CD4-positive, alpha-beta memory T cell (primary cell): ENCODE measurements around the gene RASL10B. TPM values are rescaled to one million over a fixed set of nuclear protein-coding genes. Genes with fewer than 3 reads are reported as not detected.
A peak's percentile ranks its signal among the peaks of the same experiment; 100 is the strongest.
"Not testable (repeated sequence)": the region's sequence is repeated elsewhere in the genome, so short reads cannot be mapped to it uniquely, and the experiment has no call there.

Experiments used
- CTCF ChIA-PET: fragments of 350-600 bp; sonication (Branson Sonifier 250); formaldehyde crosslinking; loops from one replicate; lab custom pipeline; 2021; ENCODE audit warnings: inconsistent platforms; ENCODE audit not compliant: partially characterized antibody; lab: Charles Lee
- POLR2A ChIA-PET: fragments of 350-600 bp; sonication (Branson Sonifier 250); formaldehyde crosslinking; loops from one replicate; lab custom pipeline; 2021; ENCODE audit not compliant: partially characterized antibody; lab: Charles Lee
- DNase-seq, 5 donors: peaks; one replicate each; pipeline versions ENCODE4 v3.0.0 to v3.0.0-alpha.2; 2020 to 2022; ENCODE audit warnings: mixed read lengths in 1 of 5
- H3K27ac ChIP-seq: one replicate; pipeline ENCODE4 v1.7.0; 2013; ENCODE audit warnings: low read depth, low read length
- H3K27me3 ChIP-seq: 2 replicates; pipeline ENCODE4 v1.7.0; 2013; ENCODE audit warnings: mild to moderate bottlenecking, low read length, moderate library complexity; ENCODE audit not compliant: insufficient read depth
- H3K36me3 ChIP-seq: 2 replicates; pipeline ENCODE4 v1.7.0; 2013; ENCODE audit warnings: mild to moderate bottlenecking, low read length, moderate library complexity; ENCODE audit not compliant: insufficient read depth
- H3K4me1 ChIP-seq: 2 replicates; pipeline ENCODE4 v1.7.0; 2013; ENCODE audit warnings: mild to moderate bottlenecking, low read length, moderate library complexity; ENCODE audit not compliant: insufficient read depth
- H3K4me3 ChIP-seq, 2 donors: one replicate each; pipeline ENCODE4 v1.7.0; 2013; ENCODE audit warnings: low read length in 2 of 2, mild to moderate bottlenecking in 1 of 2
- H3K9me3 ChIP-seq, 2 donors: one replicate each; pipeline ENCODE4 v1.7.0; 2013; ENCODE audit warnings: low read length in 2 of 2, control low read depth in 1 of 2; ENCODE audit not compliant: control insufficient read depth in 1 of 2
- H3K27ac Mint-ChIP-seq, 7 donors: one replicate each; pipeline ENCODE4 v1.8.0; 2020 to 2021; ENCODE audit warnings: mixed read lengths in 7 of 7, mild to moderate bottlenecking in 6 of 7, inconsistent platforms in 3 of 7, moderate library complexity in 3 of 7
- H3K27me3 Mint-ChIP-seq, 2 donors: one replicate each; pipeline ENCODE4 v1.8.0; 2020 to 2021; ENCODE audit warnings: mixed read lengths in 2 of 2
- H3K36me3 Mint-ChIP-seq, 2 donors: one replicate each; pipeline ENCODE4 v1.8.0; 2020 to 2021; ENCODE audit warnings: mixed read lengths in 2 of 2, inconsistent platforms in 1 of 2, mild to moderate bottlenecking in 1 of 2
- H3K4me1 Mint-ChIP-seq, 4 donors: one replicate each; pipeline ENCODE4 v1.8.0; 2020 to 2021; ENCODE audit warnings: mixed read lengths in 4 of 4, mild to moderate bottlenecking in 1 of 4
- H3K4me3 Mint-ChIP-seq, 8 donors: one replicate each; pipeline ENCODE4 v1.8.0; 2020 to 2021; ENCODE audit warnings: mixed read lengths in 8 of 8, mild to moderate bottlenecking in 7 of 8, moderate library complexity in 6 of 8, inconsistent platforms in 3 of 8
- H3K9me3 Mint-ChIP-seq, 8 donors: one replicate each; pipeline ENCODE4 v1.8.0; 2020 to 2021; ENCODE audit warnings: mixed read lengths in 8 of 8, mild to moderate bottlenecking in 5 of 8, inconsistent platforms in 3 of 8, moderate library complexity in 1 of 8
- intact Hi-C: fragments of 100-400 bp; cut with micrococcal nuclease; formaldehyde crosslinking; loops from one replicate; pipeline ENCODE4 v1.15.1; 2023
- polyA plus RNA-seq, 2 donors: library from polyadenylated mRNA; unstranded; fragments of 300-500 nt; fragmentation: Illumina TruSeq; gene quantifications; one replicate each; pipeline ENCODE4 v1.2.3, GENCODE V29; 2021
- total RNA-seq, 2 experiments: library from RNA; stranded (reverse); gene quantifications; one replicate each; pipeline ENCODE4 v1.2.3, GENCODE V29; 2021

Gene RASL10B
- total and polyA plus RNA-seq, 4 experiments from 2014 or later = 0.15 TPM; not detected in 2

DNA sequence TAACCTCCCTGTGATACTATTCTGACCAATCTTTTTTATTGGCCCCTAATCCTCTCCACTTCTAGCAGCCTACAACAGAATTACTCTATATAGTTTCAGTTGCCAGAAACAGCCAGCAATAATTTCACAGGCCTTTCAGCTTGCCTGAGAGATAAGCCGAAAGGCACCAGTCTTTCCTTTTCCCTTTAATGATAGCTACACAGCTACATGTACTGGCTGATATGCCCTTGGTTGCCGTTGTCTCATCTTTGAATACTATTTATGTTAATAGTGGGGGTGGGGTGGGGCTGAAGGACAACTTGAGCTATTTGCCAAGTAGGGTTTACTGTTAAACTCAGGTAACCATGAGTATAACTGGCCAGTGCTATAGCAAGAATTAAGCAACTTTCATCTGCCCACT is 35.8 kb upstream of the RASL10B start:
- Mint-ChIP-seq H3K27me3 (no peaks in the 10 kb centered on the region), H3K4me3 (no peak overlapping the region), H3K4me1 (peaks cover 0 to 2% (median 0%) of the 10 kb centered on the region in 4 donors), H3K27ac (no peak overlapping the region), H3K9me3 (no peaks in the 10 kb centered on the region), H3K36me3 (peaks cover 37 to 58% of the 10 kb centered on the region in 2 donors)
- Histone ChIP-seq H3K27ac (no peak overlapping the region), H3K4me1 (no peaks in the 10 kb centered on the region), H3K9me3 (no peaks in the 10 kb centered on the region), H3K4me3 (no peak overlapping the region), H3K36me3 (peaks cover 32% of the 10 kb centered on the region), H3K27me3 (no peaks in the 10 kb centered on the region)
- DNase-seq = no peak
- ChIA-PET POLR2A (no interaction called here), CTCF (interaction anchor here (0.7 to 1.7 kb wide), 4 partner anchors 10 to 575 kb away, joined by 3 to 5 read pairs (median 3); no protein-coding TSS in a partner anchor)
- intact Hi-C loops = no loop called here

DNA sequence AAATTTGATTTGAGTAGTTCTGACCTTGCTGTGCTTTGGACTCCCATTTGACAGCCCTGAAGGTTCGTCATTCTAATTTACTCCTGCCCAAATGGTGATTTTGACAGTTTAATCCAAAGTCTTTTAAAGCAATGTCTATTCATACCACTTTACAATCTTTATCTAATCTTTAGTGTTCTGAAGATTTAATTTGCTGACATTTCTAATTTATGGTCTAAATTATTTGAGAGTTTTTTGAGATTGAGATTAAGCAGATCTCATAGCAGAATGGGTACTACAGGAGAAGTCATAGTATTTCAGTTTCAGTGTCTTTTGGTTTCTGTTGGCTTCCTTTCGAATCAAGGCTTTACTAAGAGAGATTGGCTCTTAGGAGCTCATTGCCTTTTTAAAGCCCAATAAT is 32.6 kb upstream of the RASL10B start:
- H3K27me3 Mint-ChIP-seq = no peaks in the 10 kb centered on the region
- H3K9me3 Mint-ChIP-seq = peaks cover 0 to 3% (median 0%) of the 10 kb centered on the region in 8 donors
- Histone ChIP-seq H3K4me1 (no peaks in the 10 kb centered on the region), H3K4me3 (no peak overlapping the region), H3K27ac (no peak overlapping the region), H3K27me3 (no peaks in the 10 kb centered on the region), H3K9me3 (no peaks in the 10 kb centered on the region), H3K36me3 (peaks cover 21% of the 10 kb centered on the region)
- H3K36me3 Mint-ChIP-seq = peaks cover 48 to 55% of the 10 kb centered on the region in 2 donors
- H3K4me1 Mint-ChIP-seq = peaks cover 0 to 8% (median 7%) of the 10 kb centered on the region in 4 donors
- POLR2A ChIA-PET = no interaction called here
- intact Hi-C loops = no loop called here
- H3K4me3 Mint-ChIP-seq = no peak overlapping the region
- CTCF ChIA-PET = no interaction called here
- no peak overlapping the region for H3K27ac Mint-ChIP-seq
- DNase-seq = no peak

DNA sequence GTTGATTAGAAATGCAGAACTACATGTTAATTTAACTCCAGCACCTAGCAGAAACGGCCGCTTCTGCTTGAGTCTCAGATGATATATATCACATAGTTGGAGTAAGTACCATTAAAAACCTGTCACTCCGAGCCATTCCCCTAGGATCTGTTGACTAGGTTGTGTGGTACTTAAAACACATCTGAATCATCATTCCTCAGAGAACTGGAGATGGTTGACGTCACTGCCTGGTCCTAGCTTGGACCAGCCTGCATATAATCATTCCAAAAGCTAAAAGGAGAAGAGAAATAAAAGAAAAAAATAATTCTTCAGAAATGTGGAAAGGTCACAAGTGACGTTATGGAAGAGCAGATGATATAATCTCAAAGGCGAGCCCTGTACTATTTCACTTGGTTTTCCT is 31.3 kb upstream of the RASL10B start:
- Mint-ChIP-seq H3K36me3 (peaks cover 40 to 50% of the 10 kb centered on the region in 2 donors), H3K27ac (no peak overlapping the region), H3K4me1 (peaks cover 7 to 21% (median 12%) of the 10 kb centered on the region in 4 donors), H3K27me3 (no peaks in the 10 kb centered on the region), H3K4me3 (no peak overlapping the region), H3K9me3 (peaks cover 0 to 3% (median 0%) of the 10 kb centered on the region in 8 donors)
- no peaks in the 10 kb centered on the region for H3K4me1 ChIP-seq
- no peaks in the 10 kb centered on the region for H3K9me3 ChIP-seq
- CTCF ChIA-PET = interaction anchor here (0.9 kb wide), 1 partner anchor 15 kb away, joined by 3 read pairs; no protein-coding TSS in a partner anchor
- DNase-seq = no peak
- no peak overlapping the region for H3K4me3 ChIP-seq
- H3K27me3 ChIP-seq = no peaks in the 10 kb centered on the region
- intact Hi-C loops = no loop called here
- no peak overlapping the region for H3K27ac ChIP-seq
- H3K36me3 ChIP-seq = peaks cover 10% of the 10 kb centered on the region
- POLR2A ChIA-PET = no interaction called here

DNA sequence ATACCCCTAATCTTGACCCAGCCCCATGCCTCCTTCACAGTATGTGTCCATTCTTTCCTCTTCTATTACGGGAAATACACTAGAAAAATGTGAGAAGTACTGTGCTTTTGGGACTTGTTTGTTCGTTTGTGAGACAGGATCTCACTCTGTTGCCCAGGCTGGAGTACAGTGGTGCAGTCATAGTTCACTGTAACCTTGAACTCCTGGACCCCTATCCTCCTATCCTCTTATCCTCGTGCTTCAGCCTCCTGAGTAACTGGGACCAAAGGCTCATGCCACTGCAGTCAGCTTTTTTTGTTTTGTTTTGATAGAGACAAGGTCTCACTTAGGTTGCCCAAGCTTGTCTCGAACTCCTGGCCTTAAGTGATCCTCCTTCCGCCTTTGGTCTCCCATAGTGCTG is 29.9 kb upstream of the RASL10B start:
- Histone ChIP-seq H3K27me3 (no peaks in the 10 kb centered on the region), H3K4me1 (no peaks in the 10 kb centered on the region), H3K4me3 (no peak overlapping the region), H3K9me3 (no peaks in the 10 kb centered on the region), H3K27ac (no peak overlapping the region), H3K36me3 (peaks cover 5% of the 10 kb centered on the region)
- peaks cover 10 to 30% (median 20%) of the 10 kb centered on the region in 4 donors for H3K4me1 Mint-ChIP-seq
- H3K27me3 Mint-ChIP-seq = no peaks in the 10 kb centered on the region
- peaks cover 0 to 3% (median 0%) of the 10 kb centered on the region in 8 donors for H3K9me3 Mint-ChIP-seq
- no peak overlapping the region for H3K4me3 Mint-ChIP-seq
- H3K36me3 Mint-ChIP-seq = peaks cover 32 to 45% of the 10 kb centered on the region in 2 donors
- ChIA-PET POLR2A (no interaction called here), CTCF (no interaction called here)
- DNase-seq = no peak
- no peak overlapping the region for H3K27ac Mint-ChIP-seq
- intact Hi-C loops = no loop called here

DNA sequence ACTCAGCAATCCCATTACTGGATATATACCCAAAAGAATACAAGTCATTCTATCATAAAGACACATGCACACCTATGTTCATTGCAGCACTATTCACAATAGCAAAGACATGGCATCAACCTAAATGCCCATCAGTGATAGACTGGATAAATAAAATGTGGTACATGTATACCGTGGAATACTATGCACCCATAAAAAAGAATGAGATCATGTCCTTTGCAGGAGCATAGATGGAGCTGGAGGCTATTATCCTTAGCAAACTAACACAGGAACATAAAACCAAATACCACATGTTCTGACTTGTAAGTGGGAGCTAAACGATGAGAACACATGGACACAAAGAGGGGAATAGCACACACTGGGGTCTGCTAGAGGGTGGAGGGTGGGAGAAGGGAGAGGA is 28.1 kb upstream of the RASL10B start:
- POLR2A ChIA-PET, intact Hi-C loops, H3K9me3 Mint-ChIP-seq, H3K4me1 ChIP-seq, H3K27ac ChIP-seq, DNase-seq, H3K36me3 ChIP-seq, H3K4me3 ChIP-seq, H3K27me3 Mint-ChIP-seq, H3K9me3 ChIP-seq, H3K27me3 ChIP-seq, H3K4me3 Mint-ChIP-seq: not testable (repeated sequence)
- peaks cover 26 to 38% of the 10 kb centered on the region in 2 donors for H3K36me3 Mint-ChIP-seq
- CTCF ChIA-PET = interaction anchor here (0.9 kb wide), 1 partner anchor 9 kb away, joined by 3 read pairs; no protein-coding TSS in a partner anchor
- peak overlapping the region in 2 of 7 donors; percentile 31 to 70 for H3K27ac Mint-ChIP-seq
- H3K4me1 Mint-ChIP-seq = peaks cover 21 to 44% (median 28%) of the 10 kb centered on the region in 4 donors

DNA sequence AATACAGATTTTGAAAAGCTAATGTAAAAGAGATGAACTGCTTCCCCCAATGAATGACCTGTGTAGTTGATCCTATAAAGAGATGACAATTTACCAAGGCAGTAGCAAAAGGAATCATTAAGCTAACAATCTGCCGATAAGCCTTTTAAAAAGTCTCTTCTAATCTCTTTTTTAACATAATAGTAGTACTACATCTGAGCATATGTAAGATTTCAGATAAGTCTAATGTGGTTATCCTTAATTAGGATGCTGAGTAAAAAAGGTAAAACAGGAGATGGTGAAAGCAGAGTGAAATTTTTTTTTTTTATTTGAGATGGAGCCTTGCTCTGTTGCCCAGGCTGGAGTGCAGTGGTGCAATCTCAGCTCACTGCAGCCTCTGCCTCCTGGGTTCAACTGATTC is 26.2 kb upstream of the RASL10B start:
- no peaks in the 10 kb centered on the region for H3K9me3 ChIP-seq
- peaks cover 2% of the 10 kb centered on the region for H3K36me3 ChIP-seq
- H3K4me1 ChIP-seq = peaks cover 10% of the 10 kb centered on the region
- H3K27ac Mint-ChIP-seq = no peak overlapping the region
- no peak overlapping the region for H3K4me3 Mint-ChIP-seq
- no peaks in the 10 kb centered on the region for H3K27me3 ChIP-seq
- no peak for DNase-seq
- H3K27me3 Mint-ChIP-seq = no peaks in the 10 kb centered on the region
- no peak overlapping the region for H3K27ac ChIP-seq
- intact Hi-C loops = no loop called here
- peaks cover 0 to 3% (median 0%) of the 10 kb centered on the region in 8 donors for H3K9me3 Mint-ChIP-seq
- H3K4me1 Mint-ChIP-seq = peaks cover 29 to 54% (median 37%) of the 10 kb centered on the region in 4 donors
- CTCF ChIA-PET = no interaction called here
- no peak overlapping the region for H3K4me3 ChIP-seq
- H3K36me3 Mint-ChIP-seq = peaks cover 32 to 45% of the 10 kb centered on the region in 2 donors
- POLR2A ChIA-PET = no interaction called here

DNA sequence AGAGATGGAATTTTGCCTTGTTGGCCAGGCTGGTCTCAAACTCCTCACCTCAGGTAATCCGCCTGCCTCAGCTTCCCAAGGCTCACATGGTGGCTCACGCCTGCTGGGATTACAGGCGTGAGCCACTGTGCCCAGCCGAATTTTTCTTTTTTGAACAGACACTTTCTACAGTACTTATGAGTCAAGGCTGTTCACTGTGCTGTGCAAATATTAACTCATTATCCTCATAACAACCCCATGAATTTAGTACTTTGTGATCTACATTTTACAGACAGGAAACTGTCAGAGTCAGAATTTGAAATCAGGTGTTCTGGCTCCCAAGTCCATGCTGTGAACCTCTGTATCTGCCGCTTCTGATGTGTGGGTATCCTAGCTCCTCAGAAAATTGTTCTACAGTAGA is 25.7 kb upstream of the RASL10B start:
- H3K9me3 ChIP-seq = no peaks in the 10 kb centered on the region
- Mint-ChIP-seq H3K27me3 (no peaks in the 10 kb centered on the region), H3K4me3 (no peak overlapping the region), H3K9me3 (peaks cover 0 to 3% (median 0%) of the 10 kb centered on the region in 8 donors), H3K4me1 (peaks cover 29 to 54% (median 37%) of the 10 kb centered on the region in 4 donors), H3K27ac (no peak overlapping the region), H3K36me3 (peaks cover 37 to 50% of the 10 kb centered on the region in 2 donors)
- intact Hi-C loops = no loop called here
- H3K4me3 ChIP-seq = no peak overlapping the region
- ChIA-PET CTCF (no interaction called here), POLR2A (no interaction called here)
- H3K27me3 ChIP-seq = no peaks in the 10 kb centered on the region
- peaks cover 10% of the 10 kb centered on the region for H3K4me1 ChIP-seq
- DNase-seq = no peak
- H3K27ac ChIP-seq = no peak overlapping the region
- peaks cover 7% of the 10 kb centered on the region for H3K36me3 ChIP-seq
